Measurements from ENCODE around the gene AHNAK. TPM values are rescaled to one million over a fixed set of nuclear protein-coding genes. Genes with fewer than 3 reads are reported as not detected.
"Not testable (repeated sequence)": the region's sequence is repeated elsewhere in the genome, so short reads cannot be mapped to it uniquely, and the experiment has no call there.

Gene AHNAK
- total RNA-seq, 1 donor: 474 TPM

- peak; percentile 42 for TF ChIP-seq CTCF (IDR thresholded peaks at IDR 0.05; ENCODE audit: insufficient read depth, low read depth, low read length)
- DNase-seq (ENCODE audit: low read depth): peak; percentile 23
Measured at GRCh38 chr11:62588966-62589637, 42.5 kb upstream of the AHNAK start.

GRCh38 chr11:62585356-62585755 is 38.8 kb upstream of the AHNAK start:
- not testable (repeated sequence) for H3K4me3 ChIP-seq (ENCODE audit: low read depth, low read length); DNase-seq (ENCODE audit: low read depth)

More at GRCh38 chr11:62588966-62589637, 42.5 kb upstream of the AHNAK start:
- H3K4me3 ChIP-seq (ENCODE audit: low read depth, low read length): no peak overlapping the region

- DNase-seq (ENCODE audit: low read depth); H3K4me3 ChIP-seq (ENCODE audit: low read depth, low read length): not testable (repeated sequence)
Measured at GRCh38 chr11:62581735-62582134, 35.1 kb upstream of the AHNAK start.

GRCh38 chr11:62580959-62581715 is 34.5 kb upstream of the AHNAK start:
- no peak for TF ChIP-seq CTCF (IDR thresholded peaks at IDR 0.05; ENCODE audit: insufficient read depth, low read depth, low read length)
- DNase-seq (ENCODE audit: low read depth): no peak

GRCh38 chr11:62579252-62579651 is 32.6 kb upstream of the AHNAK start:
- no peak for TF ChIP-seq CTCF (IDR thresholded peaks at IDR 0.05; ENCODE audit: insufficient read depth, low read depth, low read length)
- no peak for DNase-seq (ENCODE audit: low read depth)
- no peak overlapping the region for H3K4me3 ChIP-seq (ENCODE audit: low read depth, low read length)

More at GRCh38 chr11:62580959-62581715, 34.5 kb upstream of the AHNAK start:
- no peak overlapping the region for H3K4me3 ChIP-seq (ENCODE audit: low read depth, low read length)

- TF ChIP-seq CTCF (IDR thresholded peaks at IDR 0.05; ENCODE audit: insufficient read depth, low read depth, low read length): no peak
- no peak overlapping the region for H3K4me3 ChIP-seq (ENCODE audit: low read depth, low read length)
- no peak for DNase-seq (ENCODE audit: low read depth)
Measured at GRCh38 chr11:62578541-62578940, 31.9 kb upstream of the AHNAK start.

GRCh38 chr11:62577046-62577714 is 30.6 kb upstream of the AHNAK start:
- DNase-seq (ENCODE audit: low read depth): no peak
- TF ChIP-seq CTCF (IDR thresholded peaks at IDR 0.05; ENCODE audit: insufficient read depth, low read depth, low read length): no peak

More at GRCh38 chr11:62577046-62577714, 30.6 kb upstream of the AHNAK start:
- H3K4me3 ChIP-seq (ENCODE audit: low read depth, low read length): no peak overlapping the region
